ENCODE measurements around the gene ORC6.
"Not testable (repeated sequence)": the region's sequence is repeated elsewhere in the genome, so short reads cannot be mapped to it uniquely, and the experiment has no call there.

ORC6 gene

GRCh38 chr16:46689365-46690280 lies at the start of gene ORC6:
ORC6 (plus strand) TSS chr16:46689659; CDS start chr16:46689706, 47 bp downstream.
- ATAC-seq (peak; percentile 88), DNase-seq (peak; percentile 97)

- DNase-seq = no peak
- ATAC-seq = no peak
Observed at GRCh38 chr16:46648656-46649055, 40.8 kb upstream of the ORC6 start.

DNA sequence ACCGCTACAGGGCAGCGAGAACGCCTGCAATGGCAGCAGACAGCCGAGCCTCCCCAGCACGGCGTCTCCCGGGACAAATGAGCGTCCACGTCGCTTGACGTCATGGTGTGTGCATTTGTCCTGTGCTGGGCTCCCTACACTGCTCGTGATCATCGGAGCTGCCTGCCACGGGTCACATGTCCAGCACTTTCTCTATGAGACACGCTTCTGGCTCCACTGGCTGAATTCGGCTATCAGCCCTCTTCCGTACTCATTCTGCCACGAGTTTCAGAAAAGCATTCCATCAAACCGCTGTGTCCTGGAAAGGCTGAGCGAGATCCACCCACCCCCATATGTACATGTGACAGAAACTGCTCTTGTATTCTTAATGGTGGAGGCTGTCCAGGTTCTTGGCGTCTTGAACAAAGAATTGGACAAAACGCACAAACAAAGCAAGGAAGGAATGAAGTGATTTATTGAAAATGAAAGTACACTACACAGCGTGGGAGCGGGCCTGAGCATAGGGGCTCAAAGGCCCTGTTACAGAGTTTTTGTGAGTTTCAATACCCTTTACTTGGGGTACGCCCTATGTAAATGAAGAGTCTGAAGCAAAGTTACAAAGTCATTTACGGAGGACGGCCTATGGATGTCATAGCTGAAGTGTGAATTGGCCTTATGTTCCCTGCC lies 39.7 kb upstream of the ORC6 start:
- no peak for ATAC-seq
- no peak for DNase-seq

GRCh38 chr16:46650254-46650623 lies 39.2 kb upstream of the ORC6 start:
- ATAC-seq = no peak
- no peak for DNase-seq

GRCh38 chr16:46651305-46651704 lies 38.2 kb upstream of the ORC6 start:
- ATAC-seq = no peak

DNA sequence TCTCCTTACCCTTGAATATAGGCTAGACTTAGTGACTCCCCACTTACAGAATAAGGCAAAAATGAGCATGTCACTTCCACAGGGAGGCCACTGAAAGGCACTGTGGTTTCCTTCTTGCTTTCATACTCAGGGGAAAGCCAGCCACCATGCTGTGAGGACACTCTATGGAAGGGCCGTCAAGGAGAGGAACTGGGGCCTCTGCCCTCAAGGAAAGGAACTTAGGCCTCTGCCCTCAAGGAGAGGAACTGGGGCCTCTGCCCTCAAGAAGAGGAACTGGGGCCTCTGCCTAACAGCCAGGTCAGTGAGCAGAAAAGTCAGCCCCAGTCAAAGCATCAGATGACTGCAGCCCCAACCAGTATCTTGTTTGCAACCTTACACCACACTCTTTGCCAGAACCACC lies 30.5 kb upstream of the ORC6 start:
- ATAC-seq (peak; percentile 94), DNase-seq (peak; percentile 38)

More at GRCh38 chr16:46651305-46651704, 38.2 kb upstream of the ORC6 start:
- DNase-seq = no peak

- ATAC-seq (no peak), DNase-seq (no peak)
Observed at GRCh38 chr16:46662123-46662522, 27.3 kb upstream of the ORC6 start.

DNA sequence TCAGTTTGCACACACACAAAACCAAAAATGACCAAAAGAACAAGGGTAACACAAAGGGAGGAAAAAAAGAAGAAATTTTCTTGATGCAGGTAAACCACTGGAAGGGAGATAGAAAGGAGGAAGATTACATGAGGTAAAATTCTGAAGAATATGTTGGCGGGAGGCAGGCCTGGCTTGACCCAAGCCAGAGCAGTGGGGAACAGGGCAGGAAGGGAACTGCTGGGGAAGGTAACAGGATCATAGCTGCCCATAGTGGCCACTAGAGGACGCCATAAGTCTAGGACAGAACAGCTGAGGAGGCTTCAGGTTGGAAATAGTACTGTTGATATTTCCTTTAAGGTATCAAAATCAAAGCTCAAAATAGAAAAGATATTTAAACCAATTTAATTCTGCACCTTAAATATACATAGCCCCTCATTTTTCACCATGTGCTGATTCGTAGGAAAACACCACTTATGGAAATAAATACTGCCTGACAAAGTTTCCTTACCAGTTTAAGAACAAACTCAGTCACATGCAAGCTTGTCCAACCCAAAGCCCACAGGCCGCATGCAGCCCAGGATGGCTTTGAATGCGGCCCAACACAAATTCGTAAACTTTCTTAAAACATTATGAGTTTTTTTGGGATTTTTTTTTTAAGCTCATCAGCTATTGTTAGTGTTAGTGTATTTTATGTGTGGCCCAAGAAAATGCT lies 16.0 kb upstream of the ORC6 start:
- ATAC-seq = peak; percentile 90
- peak; percentile 29 for DNase-seq

GRCh38 chr16:46677943-46678342 lies 11.5 kb upstream of the ORC6 start:
- not testable (repeated sequence) for DNase-seq, ATAC-seq

GRCh38 chr16:46681867-46682266 lies 7.6 kb upstream of the ORC6 start:
- not testable (repeated sequence) for DNase-seq, ATAC-seq

DNA sequence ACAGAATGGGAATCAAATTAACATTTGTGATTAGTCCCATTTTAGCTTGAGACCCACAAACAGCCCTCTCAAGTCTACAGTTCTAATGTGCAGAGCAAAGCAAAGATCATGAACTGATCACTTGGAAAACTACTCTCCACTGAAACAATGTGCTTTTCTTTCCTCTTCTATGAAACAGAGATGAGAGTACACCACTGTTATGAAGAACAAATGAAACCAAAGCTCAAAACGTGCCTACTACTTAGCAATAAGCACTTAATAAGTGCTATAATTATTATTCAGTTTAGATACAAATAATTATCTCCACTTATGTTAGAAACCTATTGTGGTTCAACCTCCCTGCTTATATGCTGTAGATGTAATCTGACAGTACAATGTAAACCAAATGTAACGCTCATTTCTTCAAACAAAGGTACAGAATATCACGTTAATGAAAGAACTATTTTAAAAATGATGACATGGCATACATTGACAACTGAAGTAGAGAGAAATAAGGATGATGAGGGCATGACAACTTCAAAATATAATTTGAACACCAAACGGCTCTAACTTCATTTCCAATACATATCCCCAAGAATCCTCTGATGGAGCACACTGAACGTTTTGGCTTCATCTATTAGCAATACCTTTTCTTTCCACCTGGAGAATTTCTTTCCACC lies 2.5 kb upstream of the ORC6 start:
- no peak for DNase-seq

GRCh38 chr16:46687486-46687885 lies 2.0 kb upstream of the ORC6 start:
- DNase-seq (no peak), ATAC-seq (no peak)

More for the DNA sequence above, 2.5 kb upstream of the ORC6 start:
- ATAC-seq = no peak

- ATAC-seq = no peak
- DNase-seq = no peak
Observed at GRCh38 chr16:46688101-46688653, 1.3 kb upstream of the ORC6 start.

GRCh38 chr16:46688654-46689364 lies 650 bp upstream of the ORC6 start, which contains the start of gene VPS35:
VPS35 (minus strand) TSS chr16:46689178; CDS start chr16:46689133, 45 bp downstream.
- ATAC-seq (peak; percentile 93), DNase-seq (peak; percentile 100)

DNA sequence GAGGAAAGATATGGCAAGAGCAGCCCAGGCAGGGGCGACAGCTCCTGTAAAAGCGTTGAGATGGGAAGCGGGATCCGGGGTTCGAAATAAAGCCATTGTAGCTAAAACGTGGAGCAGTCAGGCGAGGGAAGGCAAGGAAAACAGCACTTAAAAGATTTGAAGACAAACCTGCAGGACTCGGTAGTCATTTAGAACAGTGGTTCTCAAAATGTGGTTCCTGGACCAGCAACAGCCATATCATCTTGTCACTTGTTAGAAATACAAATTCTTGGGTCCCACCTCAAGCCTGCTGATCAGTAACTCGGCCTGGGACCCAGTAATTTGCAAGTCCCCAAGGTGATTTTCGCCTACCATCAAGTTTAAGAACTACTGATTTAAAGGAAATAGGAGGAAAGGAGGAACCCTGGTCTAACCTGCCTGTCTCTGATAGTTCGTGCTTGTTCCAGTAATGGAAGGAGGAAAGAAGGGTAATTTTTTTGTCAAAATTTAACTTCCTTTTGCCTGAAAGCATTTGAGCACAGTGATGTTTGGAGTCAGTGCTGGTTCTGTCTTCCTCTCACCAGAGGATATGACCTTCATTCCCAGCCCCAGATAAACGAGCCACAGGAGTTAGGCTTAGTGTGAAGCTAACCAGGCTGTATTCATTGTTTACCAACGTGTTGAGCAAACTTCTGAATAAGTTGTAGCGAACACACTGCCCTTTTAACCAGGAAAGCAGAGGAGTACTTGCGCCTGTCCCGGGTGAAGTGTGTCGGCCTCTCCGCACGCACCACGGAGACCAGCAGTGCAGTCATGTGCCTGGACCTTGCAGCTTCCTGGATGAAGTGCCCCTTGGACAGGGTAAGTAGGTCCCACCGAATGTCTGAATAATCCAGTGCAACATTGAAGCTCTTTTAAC lies 1.1 kb downstream of the ORC6 start:
- ATAC-seq (no peak), DNase-seq (no peak)

GRCh38 chr16:46691726-46692125 lies 2.3 kb downstream of the ORC6 start:
- no peak for DNase-seq

DNA sequence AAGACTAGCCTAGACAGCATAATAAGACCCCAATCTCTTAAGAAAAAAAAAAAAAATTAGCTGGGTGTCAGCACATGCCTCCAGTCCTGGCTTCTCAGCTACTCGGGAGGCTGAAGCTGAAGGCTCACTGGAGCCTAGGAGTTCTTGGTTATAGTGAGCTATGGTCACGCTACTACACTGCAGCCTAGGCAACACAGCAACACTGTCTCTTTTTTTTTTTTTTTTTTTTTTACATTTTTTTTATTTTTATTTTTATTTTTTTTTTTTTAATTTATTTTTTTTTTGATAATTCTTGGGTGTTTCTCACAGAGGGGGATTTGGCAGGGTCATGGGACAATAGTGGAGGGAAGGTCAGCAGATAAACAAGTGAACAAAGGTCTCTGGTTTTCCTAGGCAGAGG lies 4.1 kb downstream of the ORC6 start:
- no peak for ATAC-seq
- DNase-seq = no peak

More at GRCh38 chr16:46691726-46692125, 2.3 kb downstream of the ORC6 start:
- no peak for ATAC-seq

DNA sequence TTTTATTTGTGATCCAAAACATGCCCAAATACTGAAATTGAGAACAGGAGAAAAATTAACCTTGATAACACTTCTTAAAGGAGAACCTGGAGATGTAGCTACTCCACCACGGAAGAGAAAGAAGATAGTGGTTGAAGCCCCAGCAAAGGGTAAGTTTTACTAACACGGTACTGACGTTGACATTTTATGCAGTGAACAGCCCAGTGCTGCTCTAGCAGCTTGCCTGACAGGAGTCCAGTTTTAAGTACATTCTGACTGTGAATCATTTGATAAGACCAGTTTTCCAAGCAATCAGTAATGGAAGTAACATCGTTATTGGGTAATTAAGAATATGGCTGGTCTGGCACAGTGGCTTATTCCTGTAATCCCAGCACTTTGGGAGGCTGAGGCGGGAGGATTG lies 6.5 kb downstream of the ORC6 start:
- DNase-seq (no peak), ATAC-seq (no peak)

DNA sequence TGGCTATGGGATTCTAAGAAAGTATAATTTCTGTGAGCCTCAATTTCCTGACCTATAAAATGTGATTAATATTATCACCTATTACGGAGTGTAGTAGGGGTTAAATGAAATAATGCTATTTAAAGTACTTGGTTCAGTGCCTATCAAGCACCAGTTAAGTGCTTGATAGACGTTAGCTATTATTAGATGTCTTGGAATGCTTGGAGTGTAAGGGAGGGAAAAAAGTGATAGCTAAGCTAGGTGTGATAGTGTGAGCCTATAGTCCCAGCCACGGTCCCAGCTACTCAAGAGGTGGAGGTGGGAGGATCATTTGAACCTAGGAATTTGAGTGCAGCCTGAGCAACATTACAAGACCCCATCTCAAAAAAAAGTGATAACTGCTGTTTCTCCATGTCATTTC lies 7.5 kb downstream of the ORC6 start:
- no peak for DNase-seq

GRCh38 chr16:46700048-46700447 lies 10.6 kb downstream of the ORC6 start:
- no peak for ATAC-seq
- DNase-seq = no peak

More for the DNA sequence above, 7.5 kb downstream of the ORC6 start:
- ATAC-seq = no peak
